KMS-11 (cell line): ENCODE results near the gene ZNF496.

Source experiments
- H2AFZ ChIP-seq: fragments of 200-600 bp; sonication (generic); 2 replicates; pipeline ENCODE4 v1.6.1; 2016; ENCODE audit warnings: antibody characterized with exemption, mixed run types, low read depth
- H3K27ac ChIP-seq: fragments of 200-600 bp; sonication (generic); 2 replicates; pipeline ENCODE4 v1.6.1; 2016; ENCODE audit warnings: mild to moderate bottlenecking, mixed run types
- H3K27me3 ChIP-seq: fragments of 200-600 bp; sonication (generic); 2 replicates; pipeline ENCODE4 v1.6.1; 2017; ENCODE audit warnings: mild to moderate bottlenecking, low read depth, mixed run types, moderate library complexity; ENCODE audit not compliant: insufficient read depth
- H3K36me3 ChIP-seq: fragments of 200-600 bp; sonication (generic); 2 replicates; pipeline ENCODE4 v1.6.1; 2017; ENCODE audit warnings: mild to moderate bottlenecking, mixed run types; ENCODE audit not compliant: insufficient read depth
- H3K4me1 ChIP-seq: fragments of 200-600 bp; sonication (generic); 2 replicates; pipeline ENCODE4 v1.6.1; 2016; ENCODE audit warnings: mild to moderate bottlenecking, low read depth, mixed run types; ENCODE audit not compliant: poor library complexity, severe bottlenecking
- H3K4me2 ChIP-seq: fragments of 200-600 bp; sonication (generic); 2 replicates; pipeline ENCODE4 v1.7.0; 2016; ENCODE audit warnings: mild to moderate bottlenecking, mixed run types
- H3K4me3 ChIP-seq: fragments of 200-600 bp; sonication (generic); IDR thresholded peaks from 2 replicates; pipeline ENCODE4 v1.6.1; 2017; ENCODE audit warnings: low read depth, low read length, mixed read lengths; ENCODE audit not compliant: insufficient read depth
- H3K79me2 ChIP-seq: fragments of 200-600 bp; sonication (generic); 2 replicates; pipeline ENCODE4 v1.6.1; 2016; ENCODE audit warnings: low read depth, mixed run types; ENCODE audit not compliant: insufficient read depth
- H3K9ac ChIP-seq: fragments of 200-600 bp; sonication (generic); 2 replicates; pipeline ENCODE4 v1.6.1; 2016; ENCODE audit warnings: mild to moderate bottlenecking, mixed run types
- H4K20me1 ChIP-seq: fragments of 200-600 bp; sonication (generic); 2 replicates; pipeline ENCODE4 v1.6.1; 2016; ENCODE audit warnings: mild to moderate bottlenecking, mixed run types; ENCODE audit not compliant: insufficient read depth
- TF ChIP-seq, protein P1 (sequence below): fragments of 200-600 bp; sonication (generic); conservative IDR thresholded peaks from 2 replicates; pipeline ENCODE4 v1.6.1; 2017; ENCODE audit warnings: low read depth, mild to moderate bottlenecking, antibody characterized with exemption, low read length, moderate library complexity, mixed read lengths

Gene ZNF496

GRCh38 chr1:247338723-247339275, 7.1 kb upstream of the ZNF496 start:
- Histone ChIP-seq H3K27me3 (no peaks in the 10 kb centered on the region), H3K4me3 (no peak overlapping the region), H3K9ac (no peak overlapping the region), H3K4me2 (no peak overlapping the region), H3K27ac (no peak overlapping the region), H3K4me1 (no peaks in the 10 kb centered on the region), H3K79me2 (no peaks in the 10 kb centered on the region), H3K36me3 (no peaks in the 10 kb centered on the region), H2AFZ (no peak overlapping the region), H4K20me1 (no peaks in the 10 kb centered on the region)
- TF ChIP-seq, protein P1, sequence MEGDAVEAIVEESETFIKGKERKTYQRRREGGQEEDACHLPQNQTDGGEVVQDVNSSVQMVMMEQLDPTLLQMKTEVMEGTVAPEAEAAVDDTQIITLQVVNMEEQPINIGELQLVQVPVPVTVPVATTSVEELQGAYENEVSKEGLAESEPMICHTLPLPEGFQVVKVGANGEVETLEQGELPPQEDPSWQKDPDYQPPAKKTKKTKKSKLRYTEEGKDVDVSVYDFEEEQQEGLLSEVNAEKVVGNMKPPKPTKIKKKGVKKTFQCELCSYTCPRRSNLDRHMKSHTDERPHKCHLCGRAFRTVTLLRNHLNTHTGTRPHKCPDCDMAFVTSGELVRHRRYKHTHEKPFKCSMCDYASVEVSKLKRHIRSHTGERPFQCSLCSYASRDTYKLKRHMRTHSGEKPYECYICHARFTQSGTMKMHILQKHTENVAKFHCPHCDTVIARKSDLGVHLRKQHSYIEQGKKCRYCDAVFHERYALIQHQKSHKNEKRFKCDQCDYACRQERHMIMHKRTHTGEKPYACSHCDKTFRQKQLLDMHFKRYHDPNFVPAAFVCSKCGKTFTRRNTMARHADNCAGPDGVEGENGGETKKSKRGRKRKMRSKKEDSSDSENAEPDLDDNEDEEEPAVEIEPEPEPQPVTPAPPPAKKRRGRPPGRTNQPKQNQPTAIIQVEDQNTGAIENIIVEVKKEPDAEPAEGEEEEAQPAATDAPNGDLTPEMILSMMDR, result no peak

GRCh38 chr1:247337961-247338360, 6.3 kb upstream of the ZNF496 start:
- Histone ChIP-seq H3K79me2 (no peaks in the 10 kb centered on the region), H3K27me3 (no peaks in the 10 kb centered on the region), H3K36me3 (no peaks in the 10 kb centered on the region), H3K4me2 (no peak overlapping the region), H2AFZ (no peak overlapping the region), H3K9ac (no peak overlapping the region), H3K4me3 (no peak overlapping the region), H4K20me1 (no peaks in the 10 kb centered on the region), H3K27ac (no peak overlapping the region), H3K4me1 (no peaks in the 10 kb centered on the region)
- TF ChIP-seq, protein P1, result no peak

- no peaks in the 10 kb centered on the region for H3K36me3 ChIP-seq
- no peaks in the 10 kb centered on the region for H3K79me2 ChIP-seq
- H3K4me1 ChIP-seq, result no peaks in the 10 kb centered on the region
- H3K9ac ChIP-seq, result no peak overlapping the region
- no peaks in the 10 kb centered on the region for H4K20me1 ChIP-seq
- no peak overlapping the region for H3K4me2 ChIP-seq
- no peak overlapping the region for H3K4me3 ChIP-seq
- no peaks in the 10 kb centered on the region for H3K27me3 ChIP-seq
- H2AFZ ChIP-seq, result no peak overlapping the region
- TF ChIP-seq, protein P1, result no peak
- no peak overlapping the region for H3K27ac ChIP-seq
Observed at GRCh38 chr1:247337250-247337746, 5.6 kb upstream of the ZNF496 start.

DNA sequence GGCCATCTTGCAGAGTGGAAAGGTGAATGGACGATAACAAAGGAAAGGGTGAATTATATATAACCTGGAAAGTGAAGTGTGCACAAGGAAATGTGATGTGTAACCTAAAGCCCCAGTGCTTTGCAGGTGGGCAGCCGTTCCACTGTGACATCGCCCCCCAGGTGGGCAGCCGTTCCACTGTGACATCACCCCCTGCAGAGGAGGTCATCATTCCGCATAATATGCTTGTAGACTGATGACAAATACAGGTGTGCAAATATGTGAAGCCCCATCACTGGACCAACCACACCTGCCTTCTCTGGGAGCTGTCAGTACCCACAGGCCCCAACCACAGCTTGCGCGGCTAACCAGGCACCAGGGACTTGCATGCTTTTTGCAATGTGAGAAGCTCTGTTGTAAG, 4.7 kb upstream of the ZNF496 start:
- Histone ChIP-seq H3K79me2 (no peaks in the 10 kb centered on the region), H3K36me3 (no peaks in the 10 kb centered on the region), H3K4me3 (no peak overlapping the region), H3K9ac (no peak overlapping the region), H2AFZ (no peak overlapping the region), H4K20me1 (no peaks in the 10 kb centered on the region), H3K27me3 (no peaks in the 10 kb centered on the region), H3K4me2 (no peak overlapping the region), H3K27ac (no peak overlapping the region), H3K4me1 (no peaks in the 10 kb centered on the region)
- TF ChIP-seq, protein P1, result no peak
